A549 (cell line): ENCODE data around the gene ADAP1. TPM values are rescaled to one million over a fixed set of nuclear protein-coding genes. Genes with fewer than 3 reads are reported as not detected.

Experiments
- ATAC-seq, 2 experiments: fragments of 200-7000 bp in 1 of 2; fragments of >200 bp in 1 of 2; cut with Nextera tagmentation in 1 of 2; cut with Tn5 transposase in 1 of 2; 3 replicates each; pipeline versions ENCODE4 v1.8.0 to v1.9.1; 2018 to 2020; ENCODE audit warnings: mild to moderate bottlenecking in 1 of 2, moderate library complexity in 1 of 2
- CTCF ChIA-PET: fragments of 300-600 bp; sonication (Branson Sonifier 250); formaldehyde crosslinking; extraction: SDS; loops from one replicate; lab custom pipeline; 2021; ENCODE audit warnings: antibody characterized with exemption, inconsistent platforms; lab: Yijun Ruan, JAX
- POLR2A ChIA-PET: fragments of 350-600 bp; formaldehyde crosslinking; extraction: SDS; loops from one replicate; lab custom pipeline; 2021; ENCODE audit warnings: antibody characterized with exemption, inconsistent platforms; lab: Yijun Ruan, JAX
- DNase-seq, 2 experiments: peaks; one replicate each; pipeline versions ENCODE4 v3.0.0 to v3.0.0-alpha.2; 2011 to 2016; ENCODE audit warnings: low read depth in 1 of 2, low spot score in 1 of 2
- FAIRE-seq: peaks from 2 replicates; lab custom pipeline; 2011; peaks lifted over from hg19 to GRCh38; lab: Jason Lieb, UNC
- H3K27ac ChIP-seq, 2 experiments: fragments of >200 bp; sonication (Bioruptor Twin); formaldehyde crosslinking; 3 replicates each; pipeline ENCODE4 v1.5.1; 2016 to 2017
- H3K4me1 ChIP-seq: fragments of >200 bp; sonication (Bioruptor Twin); formaldehyde crosslinking; 3 replicates; pipeline ENCODE4 v1.6.1; 2016
- H3K4me2 ChIP-seq: fragments of >200 bp; sonication (Bioruptor Twin); formaldehyde crosslinking; 3 replicates; pipeline ENCODE4 v1.6.1; 2016
- H3K4me3 ChIP-seq: fragments of >200 bp; sonication (Bioruptor Twin); formaldehyde crosslinking; 3 replicates; pipeline ENCODE4 v1.5.1; 2016
- H3K9me3 ChIP-seq: fragments of >200 bp; sonication (Bioruptor Twin); formaldehyde crosslinking; 3 replicates; pipeline ENCODE4 v1.6.1; 2016
- CEBPB ChIP-seq, 2 experiments: fragments of >200 bp in 1 of 2; sonication (Bioruptor Twin) in 1 of 2; formaldehyde crosslinking in 1 of 2; IDR thresholded peaks; 2 replicates each; pipeline ENCODE4 v1.6.1; 2012 to 2016
- CHD2 ChIP-seq: fragments of 150-350 bp; IDR thresholded peaks from 2 replicates; pipeline ENCODE4 v1.6.1; 2014; ENCODE audit warnings: low read length; ENCODE audit not compliant: partially characterized antibody
- CHD4 ChIP-seq: fragments of 200-600 bp; sonication (generic); IDR thresholded peaks from 2 replicates; pipeline ENCODE4 v1.6.1; 2016; ENCODE audit warnings: antibody characterized with exemption, mild to moderate bottlenecking, borderline replicate concordance
- EP300 ChIP-seq, 2 experiments: fragments of >200 bp; sonication (Bioruptor Twin); formaldehyde crosslinking; IDR thresholded peaks; 2 replicates in 1 of 2; 3 replicates in 1 of 2; pipeline ENCODE4 v1.6.1; 2016 to 2017
- FOSL2 ChIP-seq, 2 experiments: fragments of 450-650 bp in 1 of 2; fragments of >200 bp in 1 of 2; sonication (Bioruptor Twin) in 1 of 2; formaldehyde crosslinking; IDR thresholded peaks; 2 replicates each; pipeline versions ENCODE4 v1.5.0 to v1.6.1; 2016 to 2020; ENCODE audit warnings: mild to moderate bottlenecking in 1 of 2, moderate library complexity in 1 of 2
- FOXS1 ChIP-seq: fragments of 250-450 bp; sonication (Bioruptor Pico); IDR thresholded peaks from 2 replicates; pipeline ENCODE4 v1.5.0; 2020; ENCODE audit warnings: mild to moderate bottlenecking, moderate library complexity
- HDAC2 ChIP-seq: fragments of 200-600 bp; sonication (generic); IDR thresholded peaks from 2 replicates; pipeline ENCODE4 v1.6.1; 2016
- JUN ChIP-seq, 2 experiments: fragments of >200 bp; sonication (Bioruptor Twin); formaldehyde crosslinking; IDR thresholded peaks; 2 replicates in 1 of 2; 3 replicates in 1 of 2; pipeline ENCODE4 v1.6.1; 2016 to 2017
- KDM1A ChIP-seq: fragments of 200-600 bp; sonication (generic); IDR thresholded peaks from 2 replicates; pipeline ENCODE4 v1.6.1; 2016; ENCODE audit warnings: low read depth, mild to moderate bottlenecking
- MAZ ChIP-seq: fragments of 150-350 bp; IDR thresholded peaks from 2 replicates; pipeline ENCODE4 v1.6.1; 2014; ENCODE audit warnings: antibody characterized with exemption, low read depth, low read length, borderline replicate concordance
- NR3C1 ChIP-seq: fragments of >200 bp; sonication (Bioruptor Twin); formaldehyde crosslinking; IDR thresholded peaks from 3 replicates; pipeline ENCODE4 v1.6.1; 2017
- PHF8 ChIP-seq: fragments of 200-600 bp; sonication (generic); IDR thresholded peaks from 2 replicates; pipeline ENCODE4 v1.6.1; 2016; ENCODE audit warnings: low read depth, mild to moderate bottlenecking, antibody characterized with exemption, moderate library complexity, borderline replicate concordance
- POLR2A ChIP-seq: IDR thresholded peaks from 2 replicates; pipeline ENCODE4 v1.6.1; 2012; ENCODE audit warnings: mild to moderate bottlenecking, low read length
- RFX5 ChIP-seq: fragments of 450-650 bp; IDR thresholded peaks from 2 replicates; pipeline ENCODE4 v1.7.1; 2014; ENCODE audit warnings: antibody characterized with exemption, mild to moderate bottlenecking, moderate library complexity
- RNF2 ChIP-seq: fragments of 200-600 bp; sonication (generic); IDR thresholded peaks from 2 replicates; pipeline ENCODE4 v1.6.1; 2016; ENCODE audit warnings: low read depth, mild to moderate bottlenecking, antibody characterized with exemption, moderate library complexity, borderline replicate concordance
- TFCP2L1 ChIP-seq: fragments of 250-450 bp; sonication (Bioruptor Pico); IDR thresholded peaks from 2 replicates; pipeline ENCODE4 v1.5.0; 2021; ENCODE audit warnings: mild to moderate bottlenecking
- USF2 ChIP-seq: fragments of 450-650 bp; IDR thresholded peaks from 2 replicates; pipeline ENCODE4 v1.6.1; 2014; ENCODE audit warnings: antibody characterized with exemption
- ZFP36 ChIP-seq: fragments of 450-650 bp; IDR thresholded peaks from 2 replicates; pipeline ENCODE4 v1.6.1; 2014; ENCODE audit warnings: borderline replicate concordance; ENCODE audit not compliant: partially characterized antibody
- WGBS: methylation state at CpG from one replicate; pipeline ENCODE4 v1.1.6; 2017; ENCODE audit errors: missing lambda C conversion rate; 5-methylcytosine and 5-hydroxymethylcytosine counted together
- polyA plus RNA-seq, 4 experiments: library from polyadenylated mRNA; depleted of rRNA in 3 of 4; stranded (reverse); fragments of >200 nt; fragmentation: RNase III in 1 of 4; extraction: RNeasy Plus Mini Kit Qiagen cat#74134 plus additional on column Dnase treatment in 1 of 4; gene quantifications; 2 replicates in 3 of 4; 3 replicates in 1 of 4; pipeline ENCODE4 v1.2.3, GENCODE V29; 2011 to 2017
- TF ChIP-seq, protein P1 (sequence below): IDR thresholded peaks from 2 replicates; pipeline ENCODE4 v1.6.1; 2012; ENCODE audit warnings: low read depth, borderline replicate concordance
- TF ChIP-seq, protein P2 (sequence below): fragments of 200-600 bp; sonication (generic); IDR thresholded peaks from 2 replicates; pipeline ENCODE4 v1.6.1; 2016; ENCODE audit warnings: antibody characterized with exemption, mild to moderate bottlenecking, moderate library complexity

ADAP1 gene
- polyA plus RNA-seq, 2 of the 4 experiments (the other 2 are of a cell fraction): 1.7 to 2.5 TPM

DNA sequence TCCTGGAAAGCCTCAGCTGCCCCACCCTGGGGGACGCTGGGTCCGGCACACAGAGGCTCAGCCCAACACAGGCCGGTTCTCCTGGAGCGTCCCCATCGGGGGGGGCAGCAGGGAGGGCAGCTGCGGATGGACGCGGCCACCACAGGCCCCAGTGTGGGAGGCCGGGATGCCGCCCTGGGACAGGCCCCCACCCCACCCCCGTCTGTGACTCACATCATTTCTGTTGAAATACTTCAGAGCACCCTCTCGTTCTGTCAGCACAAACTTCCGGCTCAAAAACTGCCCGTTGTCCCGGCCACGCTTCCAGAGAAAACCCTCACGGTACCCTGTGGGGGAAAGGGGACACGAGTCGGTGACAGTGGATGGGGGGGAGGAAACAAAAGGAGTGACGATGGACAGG, 49.6 kb downstream of the ADAP1 start:
- TF ChIP-seq JUN (IDR thresholded peaks at IDR 0.05): no peak
- TF ChIP-seq FOXS1 (CRISPR knock-in tag): no peak
- TF ChIP-seq CEBPB (IDR thresholded peaks at IDR 0.05): no peak
- TF ChIP-seq USF2: no peak
- no peak for TF ChIP-seq EP300 (IDR thresholded peaks at IDR 0.05)
- TF ChIP-seq FOSL2 (IDR thresholded peaks at IDR 0.05): no peak
- peak; percentile 45; the same call in 1 of the 2 replicates for TF ChIP-seq FOSL2 (CRISPR knock-in tag; IDR thresholded peaks at IDR 0.05)
- POLR2A ChIA-PET: no interaction called here
- WGBS: 10% methylated on average over 9 of the region's 20 CpGs
- H3K9me3 ChIP-seq: no peaks in the 10 kb centered on the region
- peak overlapping the region; percentile 92 for H3K4me2 ChIP-seq
- peaks cover 23% of the 10 kb centered on the region for H3K4me1 ChIP-seq
- DNase-seq (no peak), ATAC-seq (no peak), FAIRE-seq (no peak)
- CTCF ChIA-PET: interaction anchor here (2.0 kb wide), 1 partner anchor 161 kb away, joined by 6 read pairs; no protein-coding TSS in a partner anchor
- H3K27ac ChIP-seq: peak overlapping the region; percentile 63 to 83; a peak in 5 of 6 replicates
- H3K4me3 ChIP-seq: peak overlapping the region; percentile 41

GRCh38 chr7:903921-904755, 50.3 kb downstream of the ADAP1 start:
- H3K4me3 ChIP-seq: peak overlapping the region; percentile 41
- ChIA-PET CTCF (interaction anchor here (0.6 to 2.0 kb wide), 2 partner anchors 162 to 182 kb away, joined by 5 to 6 read pairs; no protein-coding TSS in a partner anchor), POLR2A (no interaction called here)
- WGBS: 95% methylated on average over 26 of the region's 37 CpGs
- ATAC-seq (no peak), FAIRE-seq (no peak), DNase-seq (no peak)
- H3K27ac ChIP-seq: peak overlapping the region; percentile 63 to 83; a peak in 5 of 6 replicates
- H3K4me2 ChIP-seq: peak overlapping the region; percentile 92
- peaks cover 23% of the 10 kb centered on the region for H3K4me1 ChIP-seq
- no peak for TF ChIP-seq NR3C1
- no peak for TF ChIP-seq CHD4
- no peak for TF ChIP-seq TFCP2L1 (CRISPR knock-in tag)
- no peak for TF ChIP-seq FOXS1 (CRISPR knock-in tag)
- no peak for TF ChIP-seq PHF8
- no peak for TF ChIP-seq USF2
- TF ChIP-seq KDM1A: no peak
- TF ChIP-seq, all 56 proteins: peak for 0
- H3K9me3 ChIP-seq: no peaks in the 10 kb centered on the region

- peaks cover 23% of the 10 kb centered on the region for H3K4me1 ChIP-seq
- POLR2A ChIA-PET: no interaction called here
- no peak overlapping the region for H3K4me2 ChIP-seq
- no peaks in the 10 kb centered on the region for H3K9me3 ChIP-seq
- FAIRE-seq: no peak
- DNase-seq: no peak
- TF ChIP-seq HDAC2: no peak
- TF ChIP-seq RFX5: no peak
- TF ChIP-seq POLR2A: no peak
- TF ChIP-seq RNF2: no peak
- no peak for TF ChIP-seq FOSL2 (IDR thresholded peaks at IDR 0.05)
- no peak for TF ChIP-seq FOSL2 (CRISPR knock-in tag; IDR thresholded peaks at IDR 0.05)
- TF ChIP-seq MAZ: no peak
- TF ChIP-seq, protein P1, sequence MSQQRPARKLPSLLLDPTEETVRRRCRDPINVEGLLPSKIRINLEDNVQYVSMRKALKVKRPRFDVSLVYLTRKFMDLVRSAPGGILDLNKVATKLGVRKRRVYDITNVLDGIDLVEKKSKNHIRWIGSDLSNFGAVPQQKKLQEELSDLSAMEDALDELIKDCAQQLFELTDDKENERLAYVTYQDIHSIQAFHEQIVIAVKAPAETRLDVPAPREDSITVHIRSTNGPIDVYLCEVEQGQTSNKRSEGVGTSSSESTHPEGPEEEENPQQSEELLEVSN: no peak
- no peak for TF ChIP-seq ZFP36
- no peak for TF ChIP-seq CHD2
- TF ChIP-seq, protein P2, sequence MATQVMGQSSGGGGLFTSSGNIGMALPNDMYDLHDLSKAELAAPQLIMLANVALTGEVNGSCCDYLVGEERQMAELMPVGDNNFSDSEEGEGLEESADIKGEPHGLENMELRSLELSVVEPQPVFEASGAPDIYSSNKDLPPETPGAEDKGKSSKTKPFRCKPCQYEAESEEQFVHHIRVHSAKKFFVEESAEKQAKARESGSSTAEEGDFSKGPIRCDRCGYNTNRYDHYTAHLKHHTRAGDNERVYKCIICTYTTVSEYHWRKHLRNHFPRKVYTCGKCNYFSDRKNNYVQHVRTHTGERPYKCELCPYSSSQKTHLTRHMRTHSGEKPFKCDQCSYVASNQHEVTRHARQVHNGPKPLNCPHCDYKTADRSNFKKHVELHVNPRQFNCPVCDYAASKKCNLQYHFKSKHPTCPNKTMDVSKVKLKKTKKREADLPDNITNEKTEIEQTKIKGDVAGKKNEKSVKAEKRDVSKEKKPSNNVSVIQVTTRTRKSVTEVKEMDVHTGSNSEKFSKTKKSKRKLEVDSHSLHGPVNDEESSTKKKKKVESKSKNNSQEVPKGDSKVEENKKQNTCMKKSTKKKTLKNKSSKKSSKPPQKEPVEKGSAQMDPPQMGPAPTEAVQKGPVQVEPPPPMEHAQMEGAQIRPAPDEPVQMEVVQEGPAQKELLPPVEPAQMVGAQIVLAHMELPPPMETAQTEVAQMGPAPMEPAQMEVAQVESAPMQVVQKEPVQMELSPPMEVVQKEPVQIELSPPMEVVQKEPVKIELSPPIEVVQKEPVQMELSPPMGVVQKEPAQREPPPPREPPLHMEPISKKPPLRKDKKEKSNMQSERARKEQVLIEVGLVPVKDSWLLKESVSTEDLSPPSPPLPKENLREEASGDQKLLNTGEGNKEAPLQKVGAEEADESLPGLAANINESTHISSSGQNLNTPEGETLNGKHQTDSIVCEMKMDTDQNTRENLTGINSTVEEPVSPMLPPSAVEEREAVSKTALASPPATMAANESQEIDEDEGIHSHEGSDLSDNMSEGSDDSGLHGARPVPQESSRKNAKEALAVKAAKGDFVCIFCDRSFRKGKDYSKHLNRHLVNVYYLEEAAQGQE: no peak
- ATAC-seq: no peak
- H3K27ac ChIP-seq: no peak overlapping the region
- CTCF ChIA-PET: interaction anchor here (2.0 kb wide), 1 partner anchor 163 kb away, joined by 6 read pairs; no protein-coding TSS in a partner anchor
- H3K4me3 ChIP-seq: no peak overlapping the region
- 83% methylated on average over 22 of the region's 22 CpGs for WGBS
These were observed 51.5 kb downstream of the ADAP1 start for GRCh38 chr7:902996-903395.
